Mesendoderm (in vitro differentiated cells): ENCODE measurements around the gene MDN1.

Experiments
- DNase-seq: peaks from one replicate; pipeline ENCODE4 v3.0.0; 2013
- H2AK5ac ChIP-seq: 2 replicates; pipeline ENCODE4 v1.6.1; 2013; ENCODE audit warnings: low read length, inconsistent platforms
- H2BK120ac ChIP-seq: 2 replicates; pipeline ENCODE4 v1.6.1; 2013; ENCODE audit warnings: low read depth, mild to moderate bottlenecking, low read length, moderate library complexity, mixed read lengths
- H2BK15ac ChIP-seq: replicated peaks from 2 replicates; pipeline ENCODE4 v1.6.1; 2013; ENCODE audit warnings: low read depth, mild to moderate bottlenecking, moderate library complexity
- H2BK5ac ChIP-seq: 2 replicates; pipeline ENCODE4 v1.6.1; 2013; ENCODE audit warnings: low read length, inconsistent platforms
- H3K18ac ChIP-seq: 2 replicates; pipeline ENCODE4 v1.6.1; 2013; ENCODE audit warnings: mild to moderate bottlenecking, low read length, mixed read lengths
- H3K23ac ChIP-seq: one replicate; pipeline ENCODE4 v1.6.1; 2013; ENCODE audit warnings: low read length
- H3K27ac ChIP-seq: 2 replicates; pipeline ENCODE4 v1.5.1; 2013; ENCODE audit warnings: low read depth, mild to moderate bottlenecking, inconsistent platforms, low read length, moderate library complexity
- H3K27me3 ChIP-seq: 2 replicates; pipeline ENCODE4 v1.6.1; 2013; ENCODE audit warnings: low read length, control low read depth, mild to moderate bottlenecking, inconsistent platforms; ENCODE audit not compliant: insufficient read depth, poor library complexity
- H3K36me3 ChIP-seq: 2 replicates; pipeline ENCODE4 v1.6.1; 2013; ENCODE audit warnings: low read length, inconsistent platforms; ENCODE audit not compliant: control insufficient read depth, insufficient read depth
- H3K4ac ChIP-seq: one replicate; pipeline ENCODE4 v1.6.1; 2013; ENCODE audit warnings: low read depth, mild to moderate bottlenecking, low read length, moderate library complexity
- H3K4me1 ChIP-seq: 2 replicates; pipeline ENCODE4 v1.6.1; 2013; ENCODE audit warnings: low read depth, low read length, inconsistent platforms; ENCODE audit not compliant: control insufficient read depth
- H3K4me2 ChIP-seq: 2 replicates; pipeline ENCODE4 v1.6.1; 2013; ENCODE audit warnings: low read length
- H3K4me3 ChIP-seq: 2 replicates; pipeline ENCODE4 v1.5.1; 2013; ENCODE audit warnings: mild to moderate bottlenecking, low read length
- H3K56ac ChIP-seq: one replicate; pipeline ENCODE4 v1.6.1; 2013; ENCODE audit warnings: low read length
- H3K79me1 ChIP-seq: 2 replicates; pipeline ENCODE4 v1.6.1; 2013; ENCODE audit warnings: low read length, inconsistent platforms
- H3K79me2 ChIP-seq: 2 replicates; pipeline ENCODE4 v1.6.1; 2013; ENCODE audit warnings: mild to moderate bottlenecking, low read length; ENCODE audit not compliant: control insufficient read depth, insufficient read depth
- H3K9ac ChIP-seq: 2 replicates; pipeline ENCODE4 v1.6.1; 2013; ENCODE audit warnings: low read length, inconsistent platforms
- H4K5ac ChIP-seq: one replicate; pipeline ENCODE4 v1.6.1; 2013; ENCODE audit warnings: low read length
- H4K8ac ChIP-seq: one replicate; pipeline ENCODE4 v1.6.1; 2013; ENCODE audit warnings: low read depth, mild to moderate bottlenecking, control low read depth, low read length, moderate library complexity
- WGBS: extraction: QIAGEN DNeasy Blood & Tissue Kit; methylation state at CpG from one replicate; pipeline ENCODE4 v1.1.7; 2013; ENCODE audit warnings: low lambda C conversion rate, missing lambda C conversion rate; ENCODE audit not compliant: insufficient coverage; ENCODE audit errors: extremely low coverage; 5-methylcytosine and 5-hydroxymethylcytosine counted together

The MDN1 gene

DNA sequence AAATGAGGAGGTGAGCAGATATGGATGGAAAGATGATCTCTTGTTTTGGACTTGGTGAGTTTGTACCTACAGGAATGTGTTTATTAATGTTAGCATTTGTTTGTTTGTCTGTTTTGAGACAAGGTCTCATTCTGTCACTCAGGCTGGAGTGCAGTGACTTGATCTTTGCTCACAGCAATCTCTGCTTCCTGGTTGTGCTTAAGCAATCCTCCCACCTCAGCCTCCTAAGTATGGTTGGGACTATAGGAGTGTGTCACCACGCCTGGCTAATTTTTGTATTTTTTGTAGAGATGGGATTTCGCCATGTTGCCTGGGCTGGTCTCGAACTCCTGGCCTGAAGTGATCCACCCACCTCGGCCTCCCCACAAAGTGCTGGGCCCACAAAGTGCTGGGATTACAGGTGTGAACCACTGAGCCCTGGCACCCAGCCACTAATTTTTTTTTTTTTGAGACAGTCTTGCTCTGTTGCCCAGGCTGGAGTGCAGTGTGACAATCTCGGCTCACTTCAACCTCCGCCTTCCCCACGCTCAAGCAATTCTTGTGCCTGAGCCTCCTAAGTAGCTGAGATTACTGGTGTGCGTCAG lies 17.1 kb upstream of the MDN1 start:
- WGBS, result no CpG with 5 or more reads among the region's 8 CpGs
- Histone ChIP-seq H4K8ac (no peak overlapping the region), H3K79me2 (peaks cover 15% of the 10 kb centered on the region), H3K4me1 (no peaks in the 10 kb centered on the region), H3K79me1 (peaks cover 6% of the 10 kb centered on the region), H3K4me2 (no peak overlapping the region), H2AK5ac (no peak overlapping the region), H3K36me3 (no peaks in the 10 kb centered on the region), H3K4me3 (no peak overlapping the region), H3K27ac (no peak overlapping the region), H3K18ac (no peak overlapping the region), H2BK15ac (no peak overlapping the region), H2BK5ac (no peak overlapping the region), H3K9ac (no peak overlapping the region), H3K4ac (no peak overlapping the region), H3K56ac (no peak overlapping the region), H3K23ac (no peak overlapping the region), H2BK120ac (no peak overlapping the region), H4K5ac (no peak overlapping the region), H3K27me3 (no peaks in the 10 kb centered on the region)
- no peak for DNase-seq

DNA sequence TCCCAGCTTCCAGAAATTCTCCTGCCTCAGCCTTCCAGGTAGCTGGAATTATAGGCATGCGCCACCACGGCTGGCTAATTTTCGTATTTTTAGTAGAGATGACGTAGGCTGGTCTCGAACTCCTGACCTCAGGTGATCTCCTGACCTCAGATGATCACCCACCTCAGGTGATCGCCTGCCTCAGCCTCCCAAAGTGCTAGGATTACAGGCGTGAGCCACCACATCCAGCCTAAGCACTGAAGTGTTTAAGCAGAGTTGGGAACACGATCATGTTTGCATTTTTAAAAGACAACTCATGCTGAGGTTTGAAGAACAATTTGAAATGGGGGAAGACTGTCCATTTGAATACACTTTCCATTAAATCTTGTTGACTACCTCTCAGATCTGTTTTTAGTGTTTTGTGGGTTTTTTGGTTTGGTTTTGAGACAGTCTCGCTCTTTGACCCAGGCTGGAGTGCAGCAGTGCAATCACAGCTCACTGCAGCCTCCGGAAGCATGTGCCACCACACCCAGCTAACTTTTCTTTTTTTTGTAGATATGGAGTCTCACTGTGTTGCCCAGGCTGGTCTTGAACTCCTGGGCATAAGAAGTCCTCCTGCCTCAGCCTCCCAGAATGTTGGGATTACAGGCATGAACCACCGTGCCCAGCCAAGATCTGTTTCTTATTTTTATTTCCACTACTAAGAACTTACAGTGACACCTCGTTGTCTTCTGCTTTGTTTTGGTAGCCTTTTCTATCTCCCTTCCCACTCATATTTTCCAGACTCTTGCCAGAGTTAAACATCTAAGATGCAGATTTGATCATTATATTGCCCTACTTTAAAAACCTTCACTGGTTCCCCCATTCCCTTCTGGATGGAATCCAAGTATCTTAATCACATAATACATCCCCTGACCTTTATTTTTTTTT lies 15.5 kb upstream of the MDN1 start:
- Histone ChIP-seq H3K79me2 (peaks cover 22% of the 10 kb centered on the region), H3K23ac (no peak overlapping the region), H3K79me1 (peaks cover 5% of the 10 kb centered on the region), H2AK5ac (no peak overlapping the region), H4K5ac (no peak overlapping the region), H3K9ac (no peak overlapping the region), H3K27me3 (no peaks in the 10 kb centered on the region), H3K56ac (no peak overlapping the region), H3K4me3 (no peak overlapping the region), H3K4me2 (no peak overlapping the region), H2BK120ac (no peak overlapping the region), H3K27ac (no peak overlapping the region), H3K18ac (no peak overlapping the region), H2BK15ac (no peak overlapping the region), H4K8ac (no peak overlapping the region), H3K36me3 (no peaks in the 10 kb centered on the region), H3K4ac (no peak overlapping the region), H2BK5ac (no peak overlapping the region), H3K4me1 (no peaks in the 10 kb centered on the region)
- no peak for DNase-seq
- no CpG with 5 or more reads among the region's 12 CpGs for WGBS

- Histone ChIP-seq H2BK15ac (no peak overlapping the region), H3K4ac (peak overlapping the region; percentile 26), H3K23ac (no peak overlapping the region), H3K36me3 (no peaks in the 10 kb centered on the region), H3K79me2 (peaks cover 17% of the 10 kb centered on the region), H3K9ac (peak overlapping the region; percentile 99), H4K5ac (no peak overlapping the region), H3K27ac (peak overlapping the region; percentile 83), H3K79me1 (peaks cover 2% of the 10 kb centered on the region), H3K56ac (peak overlapping the region; percentile 100), H2AK5ac (peak overlapping the region; percentile 59), H2BK5ac (no peak overlapping the region), H4K8ac (no peak overlapping the region), H3K27me3 (no peaks in the 10 kb centered on the region), H3K4me3 (peak overlapping the region; percentile 96), H3K18ac (peak overlapping the region; percentile 85), H3K4me2 (peak overlapping the region; percentile 62), H3K4me1 (no peaks in the 10 kb centered on the region), H2BK120ac (no peak overlapping the region)
- no CpG with 5 or more reads among the region's 15 CpGs for WGBS
- DNase-seq, result peak; percentile 39
Observed at GRCh38 chr6:89830170-89830809, 10.7 kb upstream of the MDN1 start.

DNA sequence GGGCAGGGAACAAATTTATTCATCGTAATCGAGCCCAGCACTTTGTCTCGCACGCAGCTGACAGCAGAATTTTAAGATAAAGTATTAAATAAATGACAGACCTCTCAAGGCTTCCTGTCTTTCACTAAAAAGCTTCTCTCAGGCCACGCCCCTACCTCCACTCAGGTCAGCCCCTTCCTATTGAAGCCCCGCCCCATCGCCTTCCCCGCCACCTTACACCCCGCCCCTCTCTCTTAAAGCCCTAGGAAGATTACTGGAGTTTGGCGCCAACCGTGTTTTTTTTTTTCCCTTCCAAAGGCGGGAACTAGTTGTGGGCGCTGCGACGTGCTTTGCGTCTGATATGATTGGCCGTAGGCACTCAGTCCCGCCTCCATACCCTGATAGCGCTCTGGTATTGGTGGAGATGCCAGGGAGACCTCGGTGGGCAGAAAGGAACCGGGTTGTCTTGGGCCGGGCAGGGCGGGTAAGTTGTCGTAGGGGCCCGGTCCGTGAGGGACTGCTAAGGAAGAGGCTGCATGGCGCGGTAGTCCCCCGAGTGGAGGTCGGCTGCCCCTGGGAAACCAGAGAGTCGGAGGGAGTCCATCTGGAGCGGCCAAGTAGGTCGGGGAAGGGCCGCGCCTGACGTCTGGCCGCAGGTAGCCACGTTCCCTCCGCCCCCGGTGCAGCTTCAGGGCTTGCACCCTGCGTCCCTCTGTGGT lies 10.0 kb upstream of the MDN1 start, which contains the start of gene CASP8AP2:
Gene CASP8AP2 (plus strand): TSS at position 409 of the 698 bp plus-strand sequence.
- Histone ChIP-seq H3K4ac (peak within 1 kb of the TSS; percentile 26), H2BK5ac (peak within 1 kb of the TSS; percentile 95), H3K79me2 (peaks cover 15% of the 10 kb centered on the region), H3K79me1 (peaks cover 2% of the 10 kb centered on the region), H4K5ac (no peak within 1 kb of the TSS), H3K23ac (no peak within 1 kb of the TSS), H3K9ac (peak within 1 kb of the TSS; percentile 99), H3K18ac (peak within 1 kb of the TSS; percentile 85), H3K4me1 (no peaks in the 10 kb centered on the region), H4K8ac (no peak within 1 kb of the TSS), H2BK120ac (no peak within 1 kb of the TSS), H2BK15ac (no peak within 1 kb of the TSS), H3K27ac (peak within 1 kb of the TSS; percentile 83), H3K27me3 (no peaks in the 10 kb centered on the region), H3K36me3 (no peaks in the 10 kb centered on the region), H3K4me3 (peak within 1 kb of the TSS; percentile 96), H2AK5ac (peak within 1 kb of the TSS; percentile 59), H3K56ac (peak within 1 kb of the TSS; percentile 100), H3K4me2 (peak within 1 kb of the TSS; percentile 79)
- peak; percentile 100 for DNase-seq
- no CpG with 5 or more reads among the region's 41 CpGs for WGBS

GRCh38 chr6:89828988-89829471 lies 9.4 kb upstream of the MDN1 start:
- peak overlapping the region; percentile 91 for H3K56ac ChIP-seq
- no peak for DNase-seq
- peak overlapping the region; percentile 8 for H3K18ac ChIP-seq
- H3K79me1 ChIP-seq, result peaks cover 2% of the 10 kb centered on the region
- peaks cover 15% of the 10 kb centered on the region for H3K79me2 ChIP-seq
- H4K5ac ChIP-seq, result no peak overlapping the region
- no peak overlapping the region for H2BK120ac ChIP-seq
- no peaks in the 10 kb centered on the region for H3K27me3 ChIP-seq
- peak overlapping the region; percentile 87 for H3K9ac ChIP-seq
- no CpG with 5 or more reads among the region's 18 CpGs for WGBS
- H3K23ac ChIP-seq, result no peak overlapping the region
- peak overlapping the region; percentile 79 for H3K4me2 ChIP-seq
- H2AK5ac ChIP-seq, result no peak overlapping the region
- H3K4me3 ChIP-seq, result peak overlapping the region; percentile 77
- no peaks in the 10 kb centered on the region for H3K4me1 ChIP-seq
- H4K8ac ChIP-seq, result no peak overlapping the region
- H3K4ac ChIP-seq, result no peak overlapping the region
- peak overlapping the region; percentile 19 for H3K27ac ChIP-seq
- no peak overlapping the region for H2BK15ac ChIP-seq
- H3K36me3 ChIP-seq, result no peaks in the 10 kb centered on the region
- H2BK5ac ChIP-seq, result no peak overlapping the region
